Progenitor cell of endocrine pancreas (in vitro differentiated cells): ENCODE data around the gene GP1BA. TPM values are rescaled to one million over a fixed set of nuclear protein-coding genes. Genes with fewer than 3 reads are reported as not detected.

Experiments used
- DNase-seq: peaks from one replicate; pipeline ENCODE4 v3.0.0; 2021; ENCODE audit warnings: low spot score; ENCODE audit not compliant: unreplicated experiment
- H3K27ac Mint-ChIP-seq: 2 replicates; pipeline ENCODE4 v1.8.0; 2021; ENCODE audit warnings: mild to moderate bottlenecking, moderate library complexity, mixed read lengths
- H3K27me3 Mint-ChIP-seq: 2 replicates; pipeline ENCODE4 v1.8.0; 2021; ENCODE audit warnings: mixed read lengths
- H3K36me3 Mint-ChIP-seq: 2 replicates; pipeline ENCODE4 v1.8.0; 2022; ENCODE audit warnings: mixed read lengths; ENCODE audit not compliant: insufficient read depth
- H3K4me1 Mint-ChIP-seq: 2 replicates; pipeline ENCODE4 v1.8.0; 2021; ENCODE audit warnings: low read depth, mixed read lengths
- H3K4me3 Mint-ChIP-seq: 2 replicates; pipeline ENCODE4 v1.8.0; 2021; ENCODE audit warnings: low read depth, mild to moderate bottlenecking, moderate library complexity, mixed read lengths
- H3K9me3 Mint-ChIP-seq: 2 replicates; pipeline ENCODE4 v1.8.0; 2021; ENCODE audit warnings: low read depth, mixed read lengths
- total RNA-seq: library from RNA; stranded (reverse); gene quantifications from 2 replicates; pipeline ENCODE4 v1.2.1, GENCODE V29; 2021
- TF ChIP-seq, protein P1 (sequence below): fragments of 200-600 bp; sonication (generic); IDR thresholded peaks from one replicate; pipeline ENCODE4 v1.5.0; 2021; ENCODE audit warnings: antibody characterized with exemption, mild to moderate bottlenecking; ENCODE audit not compliant: unreplicated experiment

The GP1BA gene
- total RNA-seq, 1 donor from 2014 or later, result not detected

DNA sequence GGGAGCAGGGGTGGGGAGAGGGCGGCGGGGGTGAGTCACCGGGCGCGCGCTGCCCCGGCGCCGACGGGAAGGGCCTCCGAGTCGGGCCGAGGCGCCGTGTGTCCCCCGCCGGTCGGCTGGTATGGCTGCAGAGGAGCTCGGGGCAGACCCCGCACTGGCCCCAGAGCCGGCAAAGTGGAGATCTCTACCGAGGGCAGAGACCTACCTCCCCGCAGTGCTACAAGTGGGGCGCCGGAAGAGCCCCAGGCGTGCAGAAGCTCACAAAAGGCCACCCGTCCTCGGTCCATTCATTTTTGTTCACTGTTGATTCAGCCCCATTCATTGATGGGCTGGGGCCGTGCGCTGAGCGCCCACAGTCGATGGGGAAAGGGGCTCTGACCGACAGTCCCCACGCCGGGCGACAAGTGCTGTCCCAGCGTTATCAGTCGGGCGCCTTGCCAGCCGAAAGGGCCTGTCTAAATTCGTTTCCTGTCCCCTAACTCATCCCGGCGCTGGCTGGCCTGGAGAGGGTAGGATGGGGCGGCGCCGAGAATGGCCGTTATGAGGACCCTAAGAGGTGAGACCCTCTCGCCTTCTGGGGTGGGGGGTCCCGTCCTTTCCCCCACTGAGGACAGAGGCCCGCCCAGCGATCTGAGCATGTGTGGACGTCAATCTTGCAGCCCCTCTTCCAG lies 18.1 kb downstream of the GP1BA start:
- Mint-ChIP-seq H3K9me3 (no peaks in the 10 kb centered on the region), H3K27ac (peak overlapping the region; percentile 92), H3K4me3 (peak overlapping the region; percentile 69), H3K36me3 (peaks cover 8% of the 10 kb centered on the region), H3K4me1 (peaks cover 35% of the 10 kb centered on the region), H3K27me3 (no peaks in the 10 kb centered on the region)
- no peak for DNase-seq
- TF ChIP-seq, protein P1, sequence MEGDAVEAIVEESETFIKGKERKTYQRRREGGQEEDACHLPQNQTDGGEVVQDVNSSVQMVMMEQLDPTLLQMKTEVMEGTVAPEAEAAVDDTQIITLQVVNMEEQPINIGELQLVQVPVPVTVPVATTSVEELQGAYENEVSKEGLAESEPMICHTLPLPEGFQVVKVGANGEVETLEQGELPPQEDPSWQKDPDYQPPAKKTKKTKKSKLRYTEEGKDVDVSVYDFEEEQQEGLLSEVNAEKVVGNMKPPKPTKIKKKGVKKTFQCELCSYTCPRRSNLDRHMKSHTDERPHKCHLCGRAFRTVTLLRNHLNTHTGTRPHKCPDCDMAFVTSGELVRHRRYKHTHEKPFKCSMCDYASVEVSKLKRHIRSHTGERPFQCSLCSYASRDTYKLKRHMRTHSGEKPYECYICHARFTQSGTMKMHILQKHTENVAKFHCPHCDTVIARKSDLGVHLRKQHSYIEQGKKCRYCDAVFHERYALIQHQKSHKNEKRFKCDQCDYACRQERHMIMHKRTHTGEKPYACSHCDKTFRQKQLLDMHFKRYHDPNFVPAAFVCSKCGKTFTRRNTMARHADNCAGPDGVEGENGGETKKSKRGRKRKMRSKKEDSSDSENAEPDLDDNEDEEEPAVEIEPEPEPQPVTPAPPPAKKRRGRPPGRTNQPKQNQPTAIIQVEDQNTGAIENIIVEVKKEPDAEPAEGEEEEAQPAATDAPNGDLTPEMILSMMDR, result no peak

DNA sequence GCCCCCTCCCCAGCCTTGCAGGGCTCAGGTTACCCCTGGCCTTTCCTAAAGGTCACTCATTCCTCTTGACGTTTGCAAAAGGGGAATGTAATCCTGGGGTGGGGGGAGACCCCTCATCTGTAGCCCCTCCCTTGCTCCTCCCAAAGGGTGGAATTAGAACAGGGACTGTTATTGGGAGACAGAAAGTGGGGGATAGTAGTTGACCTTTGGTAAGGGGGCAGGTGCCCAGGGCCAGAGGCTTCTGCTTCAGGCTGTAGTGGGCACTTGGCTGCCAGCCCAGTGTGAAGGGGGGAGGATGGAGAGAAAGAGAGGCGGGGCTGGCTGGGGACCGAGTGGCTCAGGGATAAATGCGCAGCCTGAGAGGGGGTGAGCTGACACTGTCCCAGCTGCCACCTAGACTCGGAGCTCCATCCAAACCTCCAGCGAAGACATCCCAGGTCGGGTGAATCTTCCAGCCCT lies 18.7 kb downstream of the GP1BA start, which contains the start of gene ENO3:
ENO3 (plus strand) TSS at position 374 of the 459 bp plus-strand sequence. CDS start 711 bp downstream, outside the sequence.
- TF ChIP-seq, protein P1, result no peak
- H3K36me3 Mint-ChIP-seq, result peaks cover 4% of the 10 kb centered on the region
- H3K4me1 Mint-ChIP-seq, result peaks cover 31% of the 10 kb centered on the region
- no peaks in the 10 kb centered on the region for H3K27me3 Mint-ChIP-seq
- no peak for DNase-seq
- H3K4me3 Mint-ChIP-seq, result peak within 1 kb of the TSS; percentile 69
- no peaks in the 10 kb centered on the region for H3K9me3 Mint-ChIP-seq
- H3K27ac Mint-ChIP-seq, result peak within 1 kb of the TSS; percentile 92

DNA sequence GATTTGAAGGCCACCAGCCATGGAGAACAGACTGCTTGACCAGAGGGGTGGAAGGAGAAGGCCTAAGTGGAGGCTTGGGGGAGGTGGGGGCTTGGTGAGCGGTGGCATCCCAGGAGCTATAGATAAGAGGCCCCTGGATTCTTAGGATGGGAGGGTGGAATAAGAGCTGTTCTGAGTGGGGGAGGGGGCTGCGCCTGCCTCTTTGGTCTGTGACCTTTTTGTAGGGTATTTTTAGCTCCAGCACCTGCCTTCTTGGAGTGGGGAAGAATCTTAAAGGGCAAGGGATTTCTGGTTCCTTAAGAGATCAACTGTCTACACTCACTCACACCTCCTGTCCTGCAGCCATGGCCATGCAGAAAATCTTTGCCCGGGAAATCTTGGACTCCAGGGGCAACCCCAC lies 19.4 kb downstream of the GP1BA start:
- peaks cover 26% of the 10 kb centered on the region for H3K4me1 Mint-ChIP-seq
- peak overlapping the region; percentile 69 for H3K4me3 Mint-ChIP-seq
- H3K9me3 Mint-ChIP-seq, result no peaks in the 10 kb centered on the region
- H3K27me3 Mint-ChIP-seq, result no peaks in the 10 kb centered on the region
- peak overlapping the region; percentile 62 for H3K27ac Mint-ChIP-seq
- H3K36me3 Mint-ChIP-seq, result peaks cover 2% of the 10 kb centered on the region
- TF ChIP-seq, protein P1, result no peak
- no peak for DNase-seq

DNA sequence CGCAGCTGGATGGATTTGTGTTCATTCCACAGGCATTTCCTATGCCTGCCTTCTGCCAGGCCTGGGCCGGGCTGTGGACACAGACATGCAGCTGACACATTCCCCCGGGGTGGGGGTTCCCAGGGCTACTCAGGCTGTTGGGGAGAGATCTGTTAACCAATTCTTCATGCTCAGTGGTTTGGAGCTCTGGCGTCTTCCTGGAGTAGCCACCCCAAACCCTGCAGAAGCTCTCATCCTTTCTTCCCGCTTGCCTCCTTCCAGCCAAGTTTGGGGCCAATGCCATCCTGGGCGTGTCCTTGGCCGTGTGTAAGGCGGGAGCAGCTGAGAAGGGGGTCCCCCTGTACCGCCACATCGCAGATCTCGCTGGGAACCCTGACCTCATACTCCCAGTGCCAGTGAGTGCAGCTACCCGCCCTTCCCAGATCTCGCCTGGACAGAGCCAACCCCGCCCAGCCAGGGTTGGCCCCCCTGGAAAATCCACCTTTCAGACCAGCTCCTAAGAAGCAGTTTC lies 21.4 kb downstream of the GP1BA start:
- H3K4me1 Mint-ChIP-seq, result peaks cover 20% of the 10 kb centered on the region
- H3K27ac Mint-ChIP-seq, result peak overlapping the region; percentile 2
- no peak for DNase-seq
- TF ChIP-seq, protein P1, result no peak
- H3K36me3 Mint-ChIP-seq, result peaks cover 3% of the 10 kb centered on the region
- no peaks in the 10 kb centered on the region for H3K27me3 Mint-ChIP-seq
- no peak overlapping the region for H3K4me3 Mint-ChIP-seq
- H3K9me3 Mint-ChIP-seq, result no peaks in the 10 kb centered on the region

DNA sequence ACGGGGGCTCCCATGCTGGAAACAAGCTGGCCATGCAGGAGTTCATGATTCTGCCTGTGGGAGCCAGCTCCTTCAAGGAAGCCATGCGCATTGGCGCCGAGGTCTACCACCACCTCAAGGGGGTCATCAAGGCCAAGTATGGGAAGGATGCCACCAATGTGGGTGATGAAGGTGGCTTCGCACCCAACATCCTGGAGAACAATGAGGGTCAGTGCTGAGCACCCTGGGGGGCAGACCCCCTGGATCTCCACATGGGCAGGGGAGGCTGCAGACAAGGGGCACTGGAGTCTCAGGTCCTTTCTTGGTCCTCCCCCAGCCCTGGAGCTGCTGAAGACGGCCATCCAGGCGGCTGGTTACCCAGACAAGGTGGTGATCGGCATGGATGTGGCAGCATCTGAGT lies 23.0 kb downstream of the GP1BA start:
- no peak for DNase-seq
- Mint-ChIP-seq H3K4me3 (no peak overlapping the region), H3K27me3 (no peaks in the 10 kb centered on the region), H3K36me3 (peaks cover 3% of the 10 kb centered on the region), H3K27ac (no peak overlapping the region), H3K9me3 (no peaks in the 10 kb centered on the region), H3K4me1 (peaks cover 20% of the 10 kb centered on the region)
- TF ChIP-seq, protein P1, result no peak
